WTC11 (cell line): Measurements from ENCODE around the gene INF2.

Source experiments
- JUN ChIP-seq: sonication (generic); formaldehyde crosslinking; IDR thresholded peaks from 2 replicates; pipeline ENCODE4 v1.8.0; 2023; ENCODE audit warnings: mild to moderate bottlenecking, missing genetic modification reagents
- ZNF317 ChIP-seq: sonication (generic); formaldehyde crosslinking; IDR thresholded peaks from 2 replicates; pipeline ENCODE4 v1.8.1; 2023; ENCODE audit warnings: low read depth, mild to moderate bottlenecking, moderate library complexity, missing genetic modification reagents, borderline replicate concordance

- TF ChIP-seq ZNF317 (CRISPR knock-in tag) (no peak), JUN (CRISPR knock-in tag) (no peak)
Measured at GRCh38 chr14:104730487-104730886, 41.1 kb downstream of the INF2 start.
